HG02938 (cell line): ENCODE measurements around the gene PIR.

Experiments used
- ATAC-seq: cut with Tn5 transposase; IDR thresholded peaks from one replicate; pipeline ENCODE4 v1.9.1; 2021; ENCODE audit warnings: mild to moderate bottlenecking, moderate library complexity; ENCODE audit not compliant: unreplicated experiment

The PIR gene

GRCh38 chrX:15492469-15492868, 664 bp downstream of the PIR start:
- ATAC-seq: no peak

DNA sequence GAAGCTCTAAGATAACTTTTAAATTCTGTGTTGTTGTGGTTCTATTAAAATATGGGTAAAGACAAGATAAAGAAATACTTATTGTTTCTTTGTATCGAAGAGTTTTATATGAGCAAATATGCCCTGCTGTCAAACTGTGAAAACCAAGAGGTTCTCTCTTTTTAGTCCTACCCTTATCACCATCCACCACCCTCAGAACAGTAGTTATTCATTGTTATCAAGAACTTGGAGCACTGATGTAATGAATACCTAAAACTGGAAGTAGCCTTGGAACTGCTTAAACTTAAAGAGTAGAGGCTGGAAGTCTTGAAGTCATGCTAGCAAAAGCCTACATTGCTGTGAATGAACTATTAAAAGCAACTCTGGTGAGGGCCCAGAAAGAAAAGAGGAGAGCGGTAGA, 9.2 kb downstream of the PIR start:
- ATAC-seq: no peak

DNA sequence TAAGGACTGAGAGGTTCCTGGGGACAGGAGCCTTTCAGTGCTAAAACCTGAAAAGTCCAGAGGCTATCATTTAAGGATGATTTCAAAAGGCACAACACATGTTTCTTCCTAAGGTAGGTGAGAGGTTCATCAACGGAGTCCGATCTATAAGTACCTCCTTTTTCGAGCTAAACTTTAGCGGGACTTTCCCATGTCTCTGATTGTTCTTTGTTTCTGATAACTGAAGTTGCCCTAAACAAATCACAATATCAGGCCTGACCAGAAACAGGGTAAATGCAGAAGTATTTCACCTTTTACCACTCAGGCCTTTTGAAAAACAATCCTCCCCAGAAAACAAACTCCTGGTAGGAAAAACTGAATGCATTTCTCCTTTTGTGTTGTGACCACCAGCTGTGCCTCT, 17.6 kb downstream of the PIR start:
- no peak for ATAC-seq

GRCh38 chrX:15475021-15475420, 18.1 kb downstream of the PIR start:
- ATAC-seq: no peak

- ATAC-seq: no peak
Observed at GRCh38 chrX:15474028-15474427, 19.1 kb downstream of the PIR start.

DNA sequence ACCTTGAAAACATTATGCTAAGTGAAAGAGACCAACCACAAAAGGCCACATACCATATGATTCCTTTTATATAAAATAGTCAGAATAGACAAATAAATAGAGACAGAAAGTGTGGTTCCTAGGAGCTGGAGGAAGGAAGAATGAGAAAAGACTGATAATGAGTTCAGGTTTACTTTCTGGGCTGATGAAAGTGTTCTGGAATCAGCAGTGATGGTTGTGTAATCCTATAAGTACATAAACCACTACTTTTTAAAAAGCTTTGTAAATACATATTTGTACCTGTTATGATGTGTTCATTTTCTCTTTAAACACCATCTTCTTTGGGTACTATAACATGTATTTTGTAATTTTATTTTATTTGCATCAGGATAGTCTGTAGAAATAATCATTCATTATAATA, 20.6 kb downstream of the PIR start:
- ATAC-seq: no peak

DNA sequence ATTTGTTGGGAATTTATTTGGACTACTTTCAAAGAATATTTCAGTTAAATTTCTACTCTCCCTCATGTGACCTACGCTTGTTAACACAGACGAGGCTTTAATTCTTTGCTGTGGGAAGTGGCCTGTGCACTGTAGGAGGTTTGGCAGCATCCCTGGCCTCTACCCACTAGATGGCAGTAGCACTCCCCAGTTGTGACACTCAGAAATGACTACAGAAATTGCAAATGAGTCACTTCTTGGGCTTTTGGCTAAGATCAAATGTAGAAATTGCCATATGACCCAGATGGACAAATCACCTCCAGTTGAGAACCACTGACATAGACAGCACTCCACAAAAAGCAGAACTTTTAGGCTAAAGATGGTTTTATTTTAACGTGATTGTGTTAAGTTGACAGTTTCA, 22.1 kb downstream of the PIR start:
- peak; percentile 78 for ATAC-seq

DNA sequence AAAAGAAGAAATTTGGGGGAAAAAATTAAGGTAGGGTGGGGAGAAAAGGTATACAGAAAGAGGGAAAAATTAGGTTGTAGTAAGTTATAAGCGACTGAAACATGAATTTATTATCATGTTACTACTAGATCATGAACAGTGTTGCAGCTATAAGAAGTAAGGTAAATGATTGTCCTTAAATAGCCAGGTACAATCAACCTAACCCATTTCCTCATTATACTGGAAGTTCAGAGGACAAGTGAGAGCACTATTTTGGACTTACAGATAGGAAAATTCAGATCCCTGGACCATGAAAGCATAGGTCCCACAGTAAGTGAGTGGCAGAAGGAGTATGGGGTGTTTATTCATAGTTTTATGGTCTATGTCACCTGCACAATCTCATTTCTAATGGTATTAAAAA, 23.5 kb downstream of the PIR start:
- no peak for ATAC-seq

DNA sequence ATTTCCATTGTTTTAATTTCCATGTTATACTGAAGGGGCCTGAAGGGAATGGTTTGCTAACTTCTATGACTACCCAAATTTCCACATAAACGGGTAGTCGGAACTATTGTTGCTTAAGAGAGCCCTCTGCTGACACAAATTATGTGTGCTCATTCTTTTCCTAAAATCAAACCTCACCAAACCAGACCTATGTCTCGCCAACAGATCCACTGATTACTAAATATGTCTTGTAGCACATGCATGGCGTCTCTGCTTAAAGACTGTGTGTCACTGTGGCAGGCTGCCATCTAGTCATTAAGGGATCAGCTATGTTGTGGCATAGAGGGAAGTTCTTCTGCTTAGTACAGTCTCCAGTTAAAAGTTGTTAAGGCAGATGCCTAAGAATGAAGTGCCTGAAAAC, 25.1 kb downstream of the PIR start:
- no peak for ATAC-seq

GRCh38 chrX:15465896-15466651, 27.1 kb downstream of the PIR start:
- no peak for ATAC-seq

- ATAC-seq: peak; percentile 75
Observed at GRCh38 chrX:15465347-15465746, 27.8 kb downstream of the PIR start.

DNA sequence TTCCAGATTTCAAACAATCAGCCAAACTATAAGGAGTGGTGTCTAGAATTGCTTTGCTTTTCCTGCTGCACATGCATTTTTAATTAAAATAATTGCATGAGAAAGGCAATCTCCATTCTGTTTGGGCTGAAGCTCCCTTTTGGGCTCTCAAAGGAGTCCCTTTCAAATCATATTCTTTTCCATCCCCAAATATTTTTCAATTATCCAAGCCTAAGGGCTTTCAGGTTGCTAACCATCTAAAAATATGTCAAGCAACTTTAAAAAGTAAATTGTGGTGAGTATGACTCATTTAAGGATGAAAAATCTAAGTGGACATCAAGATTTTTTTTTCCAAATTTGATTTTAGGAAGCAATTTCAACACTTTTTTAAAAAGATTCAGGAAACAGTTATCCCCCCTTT, 28.4 kb downstream of the PIR start:
- ATAC-seq: no peak

DNA sequence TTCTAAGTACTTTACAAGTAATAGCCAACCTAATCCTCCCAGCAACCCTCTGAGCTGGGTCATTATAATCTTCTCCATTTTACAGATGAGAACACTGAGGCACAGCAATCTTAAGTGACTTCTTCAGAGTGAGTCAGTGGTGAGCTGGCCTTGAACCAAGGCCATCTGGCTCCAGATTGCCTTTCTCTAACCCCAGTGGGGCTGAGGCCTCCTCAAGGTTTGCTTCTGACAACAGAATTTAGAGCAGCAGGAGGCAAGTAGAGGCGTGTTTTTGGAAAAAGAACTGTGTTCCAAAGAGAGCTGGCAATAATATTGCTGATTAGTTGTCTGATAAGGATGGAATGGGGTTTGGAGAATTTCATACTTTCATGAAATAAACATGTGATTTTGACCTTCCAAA, 41.2 kb downstream of the PIR start:
- no peak for ATAC-seq

- no peak for ATAC-seq
Observed at GRCh38 chrX:15448010-15448639, 45.0 kb downstream of the PIR start.

DNA sequence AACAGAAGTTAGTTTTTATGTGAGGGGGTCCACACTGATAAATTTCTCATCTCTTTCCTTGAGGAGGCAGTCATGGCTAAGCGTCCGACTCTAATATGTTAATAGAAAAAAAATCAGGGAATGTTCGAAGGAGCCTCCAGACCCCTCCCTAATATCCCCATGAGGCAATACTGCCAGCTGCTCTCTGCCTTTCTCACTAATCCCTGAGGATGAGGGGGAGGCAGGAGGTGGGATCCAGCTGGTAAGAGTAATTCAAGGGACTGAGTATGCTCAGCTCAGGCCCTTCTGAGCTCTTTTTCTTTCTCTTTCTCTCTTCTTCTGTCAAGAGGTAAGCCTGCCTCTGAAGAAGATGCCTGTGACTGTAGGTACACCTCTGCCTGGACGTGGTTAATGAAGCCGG, 51.7 kb downstream of the PIR start:
- no peak for ATAC-seq

GRCh38 chrX:15438332-15438731, 54.8 kb downstream of the PIR start:
- peak; percentile 83 for ATAC-seq

- ATAC-seq: no peak
Observed at GRCh38 chrX:15437724-15438123, 55.4 kb downstream of the PIR start.

DNA sequence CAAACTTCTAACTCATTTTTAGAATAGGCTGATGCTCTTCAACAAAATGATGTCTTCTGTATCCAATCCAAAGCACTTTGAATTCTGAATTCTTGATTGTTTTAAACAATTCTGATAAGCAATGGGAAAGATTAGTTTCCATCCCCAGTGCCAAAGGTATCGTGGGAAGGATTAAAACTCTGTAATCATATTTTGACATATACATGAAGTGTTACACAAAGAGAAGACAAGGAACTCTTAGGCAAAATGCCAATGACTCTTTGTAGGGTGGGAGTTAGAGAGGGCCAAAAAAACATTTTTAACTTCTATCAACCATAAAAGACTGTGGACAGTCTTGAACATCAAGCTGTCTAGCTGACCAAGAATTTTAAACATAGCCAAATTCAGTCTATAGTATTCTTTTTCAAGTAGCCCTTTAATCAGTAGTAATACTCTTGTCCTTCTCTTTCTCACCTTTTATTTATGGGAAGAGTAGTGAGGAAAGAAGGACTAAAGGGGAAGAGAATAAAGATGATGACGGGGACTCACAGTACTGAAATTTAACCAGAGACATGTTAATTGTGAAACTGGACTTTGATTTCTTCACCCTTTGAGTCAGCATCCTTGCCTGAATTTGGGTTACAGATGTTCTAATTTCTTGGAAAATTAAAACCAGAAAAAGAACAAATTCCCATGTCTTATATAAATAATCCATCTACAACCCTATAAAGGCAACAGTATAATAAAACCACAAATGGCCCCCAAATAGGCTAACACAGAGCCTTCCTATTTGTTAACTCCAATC, 57.1 kb downstream of the PIR start:
- ATAC-seq: no peak

GRCh38 chrX:15434205-15434604, 58.9 kb downstream of the PIR start:
- ATAC-seq: no peak

DNA sequence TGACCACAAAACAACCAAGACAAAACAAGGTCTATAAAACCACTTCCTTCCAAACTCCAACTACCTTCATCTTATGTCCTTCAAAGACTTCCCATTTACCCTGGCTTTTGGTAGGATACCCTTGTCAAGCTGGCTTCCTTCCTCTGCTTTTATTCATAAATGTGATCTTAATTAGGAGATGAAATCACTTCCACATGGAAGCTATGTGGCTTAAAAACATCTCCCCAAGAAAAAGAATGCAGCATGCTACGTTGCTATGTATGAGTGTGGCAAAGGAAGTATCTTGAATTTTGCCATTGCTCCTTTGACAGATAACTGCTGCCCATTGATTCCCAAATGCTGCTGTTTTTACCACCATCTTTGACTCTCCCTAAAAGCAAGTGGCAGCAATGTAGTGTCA, 62.5 kb downstream of the PIR start:
- ATAC-seq: no peak

DNA sequence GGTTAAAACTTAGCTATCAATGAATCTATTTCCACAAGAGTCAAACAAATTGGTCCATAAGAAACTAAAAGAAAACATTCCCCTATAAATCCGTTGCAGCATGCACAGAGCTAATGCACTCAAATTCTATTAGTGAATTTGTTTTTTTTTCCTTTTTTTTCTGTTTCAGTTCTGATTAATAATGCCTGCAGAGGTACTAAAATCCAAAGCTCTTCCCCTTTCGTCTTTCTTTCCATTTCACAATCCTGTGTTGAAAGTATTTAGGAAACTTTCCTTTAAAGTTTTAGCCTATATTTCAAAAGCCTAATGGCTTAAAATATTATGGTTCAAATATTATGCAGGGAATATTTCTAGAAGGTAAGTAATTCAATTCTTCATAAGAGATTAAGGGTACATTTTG, 63.1 kb downstream of the PIR start:
- ATAC-seq: no peak

DNA sequence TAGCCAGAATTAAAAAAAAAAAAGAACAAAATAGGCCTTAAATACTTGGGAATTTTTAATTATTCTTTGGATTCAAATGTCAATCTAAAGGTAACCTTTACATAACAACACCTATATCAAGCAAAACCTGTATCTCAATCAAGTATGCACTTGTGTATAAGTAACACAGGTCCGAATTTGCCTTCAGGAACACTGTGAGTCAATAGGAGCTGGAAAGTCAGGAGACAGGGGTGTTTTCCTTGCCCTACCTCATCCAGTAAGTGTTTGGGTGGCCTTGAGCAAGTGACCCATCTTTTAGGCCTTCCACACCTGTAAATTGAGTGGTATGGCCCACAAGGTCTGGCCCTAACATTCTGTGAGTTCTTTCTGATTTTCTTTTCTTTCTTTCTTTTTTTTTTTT, 68.1 kb downstream of the PIR start:
- ATAC-seq: no peak
